GM21515 (cell line): ENCODE measurements around the gene SLC13A4.
"Not testable (repeated sequence)": the region's sequence is repeated elsewhere in the genome, so short reads cannot be mapped to it uniquely, and the experiment has no call there.

Experiments
- ATAC-seq: cut with Tn5 transposase; IDR thresholded peaks from one replicate; pipeline ENCODE4 v1.9.1; 2021; ENCODE audit not compliant: unreplicated experiment

Gene SLC13A4, protein sequence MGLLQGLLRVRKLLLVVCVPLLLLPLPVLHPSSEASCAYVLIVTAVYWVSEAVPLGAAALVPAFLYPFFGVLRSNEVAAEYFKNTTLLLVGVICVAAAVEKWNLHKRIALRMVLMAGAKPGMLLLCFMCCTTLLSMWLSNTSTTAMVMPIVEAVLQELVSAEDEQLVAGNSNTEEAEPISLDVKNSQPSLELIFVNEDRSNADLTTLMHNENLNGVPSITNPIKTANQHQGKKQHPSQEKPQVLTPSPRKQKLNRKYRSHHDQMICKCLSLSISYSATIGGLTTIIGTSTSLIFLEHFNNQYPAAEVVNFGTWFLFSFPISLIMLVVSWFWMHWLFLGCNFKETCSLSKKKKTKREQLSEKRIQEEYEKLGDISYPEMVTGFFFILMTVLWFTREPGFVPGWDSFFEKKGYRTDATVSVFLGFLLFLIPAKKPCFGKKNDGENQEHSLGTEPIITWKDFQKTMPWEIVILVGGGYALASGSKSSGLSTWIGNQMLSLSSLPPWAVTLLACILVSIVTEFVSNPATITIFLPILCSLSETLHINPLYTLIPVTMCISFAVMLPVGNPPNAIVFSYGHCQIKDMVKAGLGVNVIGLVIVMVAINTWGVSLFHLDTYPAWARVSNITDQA

DNA sequence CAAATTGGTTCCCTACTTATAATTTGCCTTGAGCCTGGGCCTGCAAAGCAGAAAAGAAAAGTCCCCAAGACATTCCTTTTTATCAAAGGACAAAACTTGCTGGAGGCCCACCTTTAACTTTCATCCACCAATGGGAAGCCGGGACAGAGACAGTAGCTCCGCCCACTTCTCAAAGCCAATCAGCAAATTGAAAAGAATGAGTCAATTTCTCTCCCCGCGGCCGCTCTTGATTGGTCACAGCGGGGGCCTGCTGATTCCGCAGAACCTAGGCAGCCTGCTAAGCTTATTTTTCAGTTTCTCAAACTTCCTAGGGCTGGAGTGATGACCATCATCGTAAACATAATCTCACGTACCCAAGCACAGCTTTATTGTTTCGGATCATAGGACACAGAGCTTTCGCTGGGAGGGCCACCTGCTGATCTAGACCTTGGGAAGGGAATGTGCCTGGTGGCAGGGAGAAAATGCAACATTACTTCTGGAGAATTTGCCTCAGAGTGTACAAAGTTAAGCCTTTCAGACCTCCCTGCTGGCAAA lies at the start of gene SLC13A4:
Gene SLC13A4, minus strand, starts transcription at position 51 of the 534 bp plus-strand sequence. CDS start 690 bp downstream, outside the sequence.
- ATAC-seq: no peak

DNA sequence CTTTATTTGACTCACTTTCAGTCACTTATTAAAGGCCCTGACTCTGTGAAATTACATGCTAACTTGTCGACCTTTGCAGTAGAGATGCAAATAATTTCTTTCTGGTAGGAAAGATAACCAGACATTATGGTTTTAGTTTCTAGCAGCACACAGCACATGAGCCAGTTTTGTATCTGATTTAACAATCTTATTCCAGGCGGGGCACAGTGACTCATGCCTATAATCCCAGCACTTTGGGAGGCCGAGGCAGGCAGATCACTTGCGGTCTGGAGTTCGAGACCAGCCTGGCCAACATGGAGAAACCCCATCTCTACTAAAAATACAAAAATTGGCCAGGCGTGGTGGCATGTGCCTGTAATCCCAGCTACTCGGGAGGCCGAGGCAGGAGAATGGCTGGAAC lies 47.9 kb upstream of the SLC13A4 start:
- not testable (repeated sequence) for ATAC-seq

DNA sequence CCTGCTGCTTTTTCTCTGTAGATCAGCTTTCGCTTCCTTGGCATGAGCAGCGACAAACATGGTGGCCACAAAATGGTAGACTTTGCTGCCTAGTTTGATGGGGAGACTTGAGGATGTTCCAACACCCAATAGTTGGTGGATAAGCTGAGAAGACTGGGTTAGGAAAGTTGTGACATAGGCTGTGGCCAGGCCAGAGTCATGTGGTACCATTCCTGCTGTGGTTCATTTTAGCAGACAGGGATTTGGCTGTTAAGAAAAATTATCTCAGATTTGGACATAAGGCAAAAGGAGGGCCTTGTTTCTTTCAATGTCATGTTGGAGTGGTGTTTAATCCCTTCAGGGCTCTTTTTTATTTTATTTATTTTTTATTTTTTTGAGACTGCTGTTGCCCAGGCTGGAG lies 47.2 kb upstream of the SLC13A4 start:
- no peak for ATAC-seq

DNA sequence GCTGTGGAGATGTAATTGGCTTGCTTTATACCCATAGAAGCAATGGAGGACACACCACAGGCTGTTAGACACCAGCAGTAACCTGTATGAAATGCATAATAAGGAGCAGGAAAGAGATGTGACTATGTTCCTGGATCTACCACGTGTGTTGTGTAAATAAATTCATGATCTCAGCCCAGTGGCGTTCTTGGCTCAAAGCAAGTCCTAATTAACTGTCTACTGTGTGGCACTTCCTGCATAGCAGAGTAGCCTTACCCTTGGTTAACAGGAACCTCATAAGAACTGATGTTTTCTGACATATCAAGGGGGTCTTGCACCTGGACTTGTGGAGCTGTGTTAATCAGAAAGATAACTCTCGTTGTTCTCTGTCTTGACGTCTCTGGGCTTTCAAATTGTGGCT lies 46.3 kb upstream of the SLC13A4 start:
- no peak for ATAC-seq

DNA sequence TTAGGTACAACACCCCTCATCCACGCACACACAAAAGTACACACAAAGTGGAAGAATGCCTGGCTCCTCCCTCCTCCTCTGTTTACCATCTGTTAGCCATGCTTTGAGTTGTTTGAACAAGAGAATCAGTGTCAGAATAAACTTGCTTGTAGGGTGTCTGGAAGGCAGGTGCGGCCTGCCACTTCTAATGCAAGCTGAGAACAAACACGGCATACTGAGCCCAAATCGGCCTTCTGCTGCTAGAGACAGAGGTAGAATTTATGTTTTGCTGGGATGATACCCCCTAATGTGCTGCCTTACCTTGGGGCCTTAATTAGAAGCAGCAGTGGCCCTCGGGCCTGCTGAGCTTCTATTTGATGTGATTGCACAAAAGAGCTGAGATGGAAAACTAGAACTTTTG lies 45.5 kb upstream of the SLC13A4 start:
- no peak for ATAC-seq

DNA sequence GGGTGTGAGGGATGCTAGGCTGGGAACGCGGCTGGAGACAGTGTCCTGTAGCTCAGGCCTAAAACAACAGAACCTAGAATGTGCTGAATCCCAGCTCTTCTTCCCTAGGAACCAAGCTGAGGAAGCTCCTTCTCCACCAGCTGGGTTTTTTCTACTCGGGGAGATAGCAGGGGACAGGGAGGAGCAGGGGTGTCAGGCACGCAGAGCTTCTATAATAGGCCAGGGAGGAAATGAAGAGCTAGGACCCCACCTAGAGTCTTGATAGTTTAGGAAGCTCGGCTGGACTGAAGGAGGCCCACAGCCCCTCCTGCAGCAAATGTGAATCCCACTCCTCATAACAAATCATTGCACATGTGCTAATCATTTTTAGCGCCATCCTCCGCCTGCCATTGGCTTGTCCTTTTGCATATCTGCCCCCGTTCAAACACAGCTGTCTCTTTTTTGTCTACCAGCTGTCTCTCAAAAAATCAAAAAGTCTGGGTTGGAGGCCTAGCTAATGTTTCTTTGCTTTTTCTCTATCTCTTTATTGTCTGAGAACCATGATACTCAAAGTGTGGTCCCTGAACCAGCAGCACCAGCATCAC lies 44.7 kb upstream of the SLC13A4 start:
- ATAC-seq: no peak

DNA sequence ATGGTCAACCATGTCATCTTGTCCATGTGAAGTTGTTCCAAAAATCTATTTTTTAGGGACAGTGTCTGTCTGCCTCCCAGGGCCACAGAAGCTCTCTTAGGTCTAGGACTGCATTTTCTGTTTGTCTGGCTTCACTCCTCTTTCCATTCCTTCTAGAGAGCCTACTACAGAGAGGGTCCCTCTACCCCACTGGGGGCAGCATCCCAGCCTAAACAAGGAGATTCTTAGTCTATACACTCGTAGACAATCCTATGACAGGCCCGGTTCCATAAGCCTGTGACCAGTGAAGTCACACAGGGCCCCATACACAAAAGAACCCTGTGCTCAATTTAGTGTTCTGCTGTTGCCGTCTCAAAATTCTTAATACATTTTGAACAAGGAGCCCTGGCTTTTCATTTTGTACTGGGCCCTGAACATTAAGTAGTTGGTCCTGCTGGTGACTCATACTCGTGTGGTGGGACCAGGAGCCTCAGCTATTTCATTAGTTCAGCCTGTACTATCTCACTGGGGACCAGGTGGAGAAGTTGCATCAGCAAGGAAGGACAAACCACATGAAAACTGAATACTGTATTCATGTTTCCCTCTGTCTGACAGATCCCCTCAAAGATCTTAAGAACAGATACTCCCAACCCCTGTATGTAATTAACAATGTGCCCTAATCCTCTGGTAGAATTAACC lies 44.1 kb upstream of the SLC13A4 start:
- no peak for ATAC-seq

DNA sequence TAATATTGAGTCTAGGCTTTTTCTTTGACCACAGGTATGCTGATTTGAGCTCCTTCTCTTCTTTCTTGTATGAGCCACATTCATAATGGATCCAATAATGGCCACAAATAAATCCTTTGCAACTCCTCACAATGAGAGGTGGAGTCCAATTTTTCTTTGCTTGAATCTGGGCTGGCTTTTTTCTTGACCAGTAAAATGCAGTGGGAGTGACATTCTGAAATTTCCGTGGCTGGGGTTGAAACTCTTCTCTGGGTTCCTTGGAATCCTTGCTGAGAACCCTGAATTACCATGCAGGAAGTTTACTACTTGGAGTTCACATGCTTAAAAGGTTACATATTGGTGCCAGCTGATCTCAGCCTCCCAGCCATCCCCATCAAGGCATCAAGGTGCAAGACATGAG lies 43.1 kb upstream of the SLC13A4 start:
- ATAC-seq: no peak

DNA sequence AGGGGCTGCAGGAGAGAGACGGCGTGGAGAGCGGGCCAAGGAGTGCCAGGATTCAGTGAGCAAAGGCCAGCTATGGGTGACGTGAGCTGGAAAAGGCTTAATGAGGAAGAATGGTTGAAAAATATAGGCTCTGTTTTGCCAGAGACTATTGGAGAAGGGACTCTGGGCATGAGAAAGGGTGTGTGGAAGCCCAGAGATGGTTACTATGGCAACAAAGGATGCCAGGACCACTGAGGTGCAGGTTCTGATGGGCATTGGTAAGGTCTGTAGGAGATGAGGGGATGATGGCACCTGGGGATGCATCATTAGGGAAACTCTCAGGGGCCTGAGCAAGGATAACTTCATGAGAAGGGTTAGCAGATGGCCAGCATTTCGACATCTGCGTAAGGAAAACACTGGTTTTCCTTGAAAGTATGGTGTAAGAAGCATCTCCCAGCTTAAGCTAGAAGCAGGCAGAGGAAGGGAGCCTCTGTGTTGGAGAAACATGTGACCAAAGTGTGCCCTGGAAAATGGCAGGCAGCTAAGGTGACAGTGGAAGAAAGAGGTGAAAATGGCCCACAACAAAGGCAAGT lies 42.2 kb upstream of the SLC13A4 start:
- no peak for ATAC-seq

DNA sequence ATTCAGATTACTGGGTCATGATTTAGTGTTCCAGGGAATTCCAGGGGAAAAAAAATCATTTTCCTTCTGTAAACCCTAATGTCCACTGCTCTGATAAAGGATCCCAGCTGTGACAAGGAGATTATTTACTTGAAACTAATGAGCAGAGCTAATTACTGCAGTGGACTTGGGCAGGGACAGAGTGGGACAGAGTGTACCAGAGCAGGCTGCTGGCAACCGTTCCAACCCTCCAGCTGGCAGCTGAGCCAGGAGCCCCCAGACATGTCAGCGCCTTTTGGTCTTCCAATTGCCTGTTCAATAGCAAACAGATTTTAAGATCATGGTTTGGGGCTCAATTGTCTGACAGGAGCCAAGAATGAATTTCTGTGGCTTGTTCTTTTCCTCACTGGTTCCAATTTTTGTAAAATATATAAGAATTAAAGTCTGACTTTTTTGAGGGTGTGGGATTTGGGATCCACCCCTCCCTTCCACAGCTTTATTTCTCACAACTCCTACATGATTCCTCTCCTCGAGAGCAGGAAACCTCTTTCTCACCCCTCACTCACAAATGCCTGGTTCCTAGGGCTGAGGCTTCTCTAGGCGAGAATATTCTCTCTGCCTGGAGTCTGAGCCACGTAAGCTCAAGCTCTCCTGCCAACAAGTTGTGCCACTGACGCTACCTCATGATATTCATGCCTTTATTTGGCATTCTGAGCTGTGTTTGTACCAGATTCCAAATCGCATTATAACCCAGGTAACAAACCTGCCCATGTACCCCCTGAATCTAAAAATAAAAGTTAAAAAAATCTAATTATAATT lies 41.2 kb upstream of the SLC13A4 start:
- no peak for ATAC-seq

DNA sequence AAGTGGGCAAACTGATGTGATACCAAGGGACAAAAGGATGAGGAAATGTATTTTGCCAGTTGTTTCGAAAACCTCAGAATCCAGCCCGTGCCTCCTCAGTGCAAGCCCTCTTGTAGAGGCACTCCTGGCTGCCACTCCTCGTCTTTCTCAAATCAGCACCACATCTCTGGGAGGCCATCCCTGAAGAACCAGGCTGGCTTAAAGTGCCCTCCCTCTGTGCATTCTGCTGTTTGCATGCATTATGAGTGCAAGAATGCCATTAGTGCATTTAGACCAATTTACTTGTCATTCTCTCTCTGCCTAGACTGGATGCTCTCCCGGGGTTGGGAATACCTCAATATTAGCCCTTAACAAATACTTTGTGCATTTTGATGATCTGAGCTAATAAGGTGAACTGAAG lies 40.5 kb upstream of the SLC13A4 start:
- no peak for ATAC-seq

DNA sequence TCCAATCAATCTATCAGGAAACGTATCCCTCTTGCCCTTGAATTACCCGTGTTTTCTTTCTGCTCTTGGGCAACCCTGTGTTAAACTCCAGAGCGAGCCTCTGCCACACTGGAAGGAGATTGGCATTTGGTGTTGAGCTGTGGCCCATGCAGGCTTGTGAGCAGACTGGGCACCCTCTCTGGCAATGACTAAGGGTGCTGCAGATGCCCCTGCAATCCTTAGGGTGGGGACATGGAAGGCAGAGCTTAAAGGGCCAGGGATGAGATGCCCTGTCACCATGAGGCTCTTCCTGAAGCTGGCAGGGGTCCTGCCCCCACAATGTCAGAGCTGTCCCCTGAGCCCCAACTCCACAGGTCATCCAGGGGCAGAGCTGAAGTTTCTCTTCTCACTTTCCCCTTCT lies 40.1 kb upstream of the SLC13A4 start:
- ATAC-seq: no peak

DNA sequence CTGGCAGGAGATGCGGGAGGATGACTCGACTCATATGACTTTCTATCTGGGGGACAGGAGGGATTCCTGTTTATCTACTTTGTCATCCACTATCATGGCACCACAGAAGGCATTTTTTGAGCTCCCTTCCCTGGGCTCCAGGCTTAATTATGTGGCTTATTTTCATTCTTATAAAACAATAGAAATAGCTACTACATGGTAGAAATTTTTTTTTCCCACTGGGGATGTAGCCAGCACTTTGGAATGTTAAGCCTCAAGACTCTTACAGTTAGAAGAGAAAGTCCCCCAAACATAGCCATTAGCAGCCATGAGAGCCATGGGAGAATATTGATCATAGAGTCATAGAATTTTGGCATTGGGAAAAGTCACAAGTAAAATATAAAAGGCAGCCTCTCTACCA lies 35.3 kb upstream of the SLC13A4 start:
- no peak for ATAC-seq

DNA sequence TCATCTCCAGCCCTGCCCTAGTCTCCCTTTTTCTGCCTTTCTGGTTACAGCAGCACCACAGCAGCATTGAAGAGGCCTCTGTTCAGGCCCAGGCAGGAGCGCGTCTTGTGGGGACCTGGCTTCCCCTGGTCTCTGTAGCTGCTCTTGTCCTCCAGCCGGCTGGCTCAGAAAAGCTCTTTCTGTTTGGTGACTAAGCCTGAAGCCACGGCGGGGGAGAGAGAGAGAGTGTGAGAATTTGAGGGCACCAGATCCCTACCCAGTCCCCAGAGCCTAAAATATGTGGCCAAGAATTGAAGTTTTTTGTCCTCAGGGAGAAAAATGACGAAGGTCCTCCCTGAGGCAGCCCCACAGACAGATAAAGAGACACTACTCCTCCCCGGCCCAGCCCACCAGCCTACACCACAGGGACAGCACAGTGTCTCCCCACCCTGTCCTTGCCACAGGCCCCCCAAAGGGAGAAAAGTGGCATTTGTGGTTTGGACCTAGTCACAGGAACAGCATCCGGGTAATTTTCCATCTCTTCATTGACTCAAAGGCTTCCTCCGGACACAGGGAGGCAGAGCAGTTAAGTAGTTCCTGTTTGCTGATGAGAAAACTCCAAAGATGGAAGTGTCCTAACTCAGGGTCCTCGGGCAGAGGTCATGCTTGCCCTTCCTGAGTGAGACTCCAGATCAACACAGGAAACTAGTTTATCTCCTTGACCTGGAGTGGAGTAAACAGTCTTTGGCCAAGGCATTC lies 33.9 kb upstream of the SLC13A4 start:
- ATAC-seq: no peak

DNA sequence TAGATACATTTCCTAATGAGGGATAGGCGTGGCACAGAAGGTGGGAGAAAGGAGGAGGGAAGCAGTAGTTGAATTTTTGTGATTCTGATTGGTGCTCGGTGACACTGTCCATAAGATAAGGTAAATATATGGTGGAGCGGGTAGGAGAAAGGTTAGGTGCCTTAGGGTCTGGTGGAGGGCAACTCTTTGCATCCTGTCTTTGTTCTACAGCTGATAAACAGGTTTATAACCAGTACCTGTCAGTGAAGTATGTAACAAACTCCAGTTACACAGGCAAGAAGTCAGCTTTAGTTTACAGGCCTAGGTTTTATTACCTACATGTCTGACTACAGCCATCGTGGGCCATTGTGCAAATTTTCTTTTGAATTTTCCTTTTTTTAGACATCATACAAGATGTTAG lies 31.5 kb upstream of the SLC13A4 start:
- ATAC-seq: no peak

DNA sequence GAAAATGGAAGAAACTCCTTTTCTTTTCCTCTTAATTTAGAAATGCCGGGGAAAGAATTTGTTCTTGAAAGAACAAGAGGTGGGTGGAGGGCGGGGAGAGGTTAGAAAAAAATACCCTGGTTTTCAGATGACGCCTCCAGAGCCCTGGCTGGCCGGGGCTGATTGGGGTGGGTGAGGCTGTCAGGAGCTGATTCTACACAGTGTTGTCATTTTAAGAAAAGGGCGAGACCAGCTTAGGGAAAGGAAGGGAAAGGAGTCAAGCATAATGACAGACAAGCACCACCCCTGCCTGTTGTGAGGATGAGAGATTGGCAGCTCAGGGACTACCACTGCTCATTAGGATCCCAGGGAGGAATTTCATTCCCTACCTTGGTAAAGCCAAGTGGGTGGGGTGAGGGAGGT lies 30.5 kb upstream of the SLC13A4 start:
- ATAC-seq: no peak

DNA sequence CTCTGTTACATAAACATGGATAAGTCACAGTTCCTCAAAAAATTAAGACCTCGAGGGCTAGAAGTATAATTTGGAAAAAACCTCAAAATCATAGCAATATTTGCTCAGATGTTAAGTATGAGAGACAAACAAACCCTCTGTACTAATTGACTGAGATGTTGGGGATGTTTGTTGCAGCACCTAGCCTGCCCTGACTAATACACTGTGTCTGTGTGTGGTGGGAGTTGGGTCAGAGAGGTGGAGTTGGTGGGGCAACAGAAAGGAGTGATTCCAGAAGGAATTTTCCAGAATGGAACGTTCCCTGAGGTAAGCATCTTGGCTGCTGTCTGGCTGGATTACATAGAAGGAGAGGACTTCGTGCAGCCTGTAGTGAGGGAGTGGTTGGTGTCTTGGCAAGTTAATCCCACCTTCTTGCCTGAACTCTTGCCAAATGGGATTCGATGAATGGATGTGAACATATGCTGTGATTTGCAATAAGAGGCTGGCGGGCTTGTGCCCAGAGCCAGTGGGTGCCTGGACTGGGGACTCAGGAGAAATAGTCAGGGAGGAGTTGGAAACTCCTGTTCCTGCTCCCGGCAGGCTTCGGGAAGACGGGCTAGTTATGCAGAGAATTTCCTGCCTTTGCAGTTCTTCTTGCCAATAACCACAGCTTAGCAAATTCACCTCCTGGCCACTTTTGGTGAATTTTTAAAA lies 29.9 kb upstream of the SLC13A4 start:
- ATAC-seq: no peak

DNA sequence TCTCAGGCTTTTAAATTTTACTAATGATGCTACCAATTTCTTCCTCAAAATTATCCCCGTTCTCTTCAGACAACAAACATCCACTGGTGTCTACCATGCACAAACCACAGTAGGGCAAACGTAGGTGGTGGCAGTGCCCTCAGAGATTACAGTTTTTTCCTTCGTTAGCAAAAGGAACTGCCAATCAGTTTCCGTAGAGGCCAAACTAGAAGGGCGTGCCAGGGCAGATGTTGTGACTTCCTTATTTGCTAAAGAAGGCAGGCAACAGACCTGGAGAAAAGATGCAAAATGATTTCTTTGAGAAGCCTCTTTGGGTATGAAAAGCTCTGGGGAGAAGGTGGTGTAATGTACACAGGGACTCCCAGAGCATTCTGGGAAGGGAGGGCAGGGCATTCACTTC lies 28.2 kb upstream of the SLC13A4 start:
- ATAC-seq: no peak

DNA sequence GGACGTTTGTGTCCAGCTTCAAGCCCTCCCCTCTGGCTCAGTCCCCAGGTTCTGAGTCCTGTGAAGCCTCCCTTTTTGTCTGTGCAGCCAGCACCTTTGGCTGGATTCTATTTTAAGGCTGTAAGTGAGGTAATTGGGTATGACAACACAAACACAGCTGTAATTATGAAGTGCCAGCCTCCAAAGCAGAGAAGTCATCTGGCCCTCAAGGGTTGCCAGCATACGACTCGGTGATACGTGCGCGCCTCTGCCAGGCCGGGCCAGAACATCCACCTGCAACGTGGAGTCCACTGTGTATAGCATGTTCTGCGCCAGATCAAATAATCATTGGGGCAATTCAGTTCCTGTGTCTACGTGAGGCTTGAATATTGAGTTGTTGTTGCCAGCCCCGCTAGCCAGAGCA lies 27.4 kb upstream of the SLC13A4 start:
- ATAC-seq: no peak
